ENCODE measurements around the gene TLCD4.

DNA sequence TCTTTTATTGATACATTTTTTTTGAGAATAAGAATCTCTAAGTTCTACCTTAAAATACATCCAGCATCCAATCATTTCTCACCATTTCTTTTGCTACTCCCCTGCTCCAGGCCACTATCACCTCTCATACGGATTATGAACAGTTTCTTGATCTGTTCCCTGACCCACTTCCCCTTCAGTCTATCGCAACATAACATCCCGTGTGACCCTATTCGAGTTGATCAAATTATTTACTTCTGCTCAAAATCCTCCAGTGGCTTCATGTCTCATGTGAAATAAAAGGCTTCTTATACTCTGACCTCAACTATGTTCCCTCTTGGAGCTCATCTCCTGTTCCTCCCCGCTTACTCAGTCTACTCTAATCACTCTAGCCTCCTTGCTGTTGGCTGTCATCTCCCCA is 49.6 kb upstream of the TLCD4 start:
- TF ChIP-seq, protein P1, sequence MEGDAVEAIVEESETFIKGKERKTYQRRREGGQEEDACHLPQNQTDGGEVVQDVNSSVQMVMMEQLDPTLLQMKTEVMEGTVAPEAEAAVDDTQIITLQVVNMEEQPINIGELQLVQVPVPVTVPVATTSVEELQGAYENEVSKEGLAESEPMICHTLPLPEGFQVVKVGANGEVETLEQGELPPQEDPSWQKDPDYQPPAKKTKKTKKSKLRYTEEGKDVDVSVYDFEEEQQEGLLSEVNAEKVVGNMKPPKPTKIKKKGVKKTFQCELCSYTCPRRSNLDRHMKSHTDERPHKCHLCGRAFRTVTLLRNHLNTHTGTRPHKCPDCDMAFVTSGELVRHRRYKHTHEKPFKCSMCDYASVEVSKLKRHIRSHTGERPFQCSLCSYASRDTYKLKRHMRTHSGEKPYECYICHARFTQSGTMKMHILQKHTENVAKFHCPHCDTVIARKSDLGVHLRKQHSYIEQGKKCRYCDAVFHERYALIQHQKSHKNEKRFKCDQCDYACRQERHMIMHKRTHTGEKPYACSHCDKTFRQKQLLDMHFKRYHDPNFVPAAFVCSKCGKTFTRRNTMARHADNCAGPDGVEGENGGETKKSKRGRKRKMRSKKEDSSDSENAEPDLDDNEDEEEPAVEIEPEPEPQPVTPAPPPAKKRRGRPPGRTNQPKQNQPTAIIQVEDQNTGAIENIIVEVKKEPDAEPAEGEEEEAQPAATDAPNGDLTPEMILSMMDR (IDR thresholded peaks at IDR 0.05) = no peak
- no peak for TF ChIP-seq E2F4 (CRISPR knock-in tag; IDR thresholded peaks at IDR 0.05; ENCODE audit: borderline replicate concordance, low read depth)
- TF ChIP-seq MXD4 (CRISPR knock-in tag; IDR thresholded peaks at IDR 0.05; ENCODE audit: borderline replicate concordance) = no peak
- no peak for TF ChIP-seq ATF3 (CRISPR knock-in tag; conservative IDR thresholded peaks at IDR 0.05)
- TF ChIP-seq CREB1 (CRISPR knock-in tag; IDR thresholded peaks at IDR 0.05) = no peak
- no peak for TF ChIP-seq ARID4B (CRISPR knock-in tag; IDR thresholded peaks at IDR 0.05; ENCODE audit: borderline replicate concordance)
- TF ChIP-seq NFE2L1 (CRISPR knock-in tag; IDR thresholded peaks at IDR 0.05) = no peak
- TF ChIP-seq NR2C2 (CRISPR knock-in tag; IDR thresholded peaks at IDR 0.05) = no peak
